HG03460 (cell line): Measurements from ENCODE around the gene NTM.
"Not testable (repeated sequence)": the region's sequence is repeated elsewhere in the genome, so short reads cannot be mapped to it uniquely, and the experiment has no call there.

ENCODE experiments used
- ATAC-seq: cut with Tn5 transposase; IDR thresholded peaks from one replicate; pipeline ENCODE4 v1.9.1; 2021; ENCODE audit not compliant: unreplicated experiment

The NTM gene

DNA sequence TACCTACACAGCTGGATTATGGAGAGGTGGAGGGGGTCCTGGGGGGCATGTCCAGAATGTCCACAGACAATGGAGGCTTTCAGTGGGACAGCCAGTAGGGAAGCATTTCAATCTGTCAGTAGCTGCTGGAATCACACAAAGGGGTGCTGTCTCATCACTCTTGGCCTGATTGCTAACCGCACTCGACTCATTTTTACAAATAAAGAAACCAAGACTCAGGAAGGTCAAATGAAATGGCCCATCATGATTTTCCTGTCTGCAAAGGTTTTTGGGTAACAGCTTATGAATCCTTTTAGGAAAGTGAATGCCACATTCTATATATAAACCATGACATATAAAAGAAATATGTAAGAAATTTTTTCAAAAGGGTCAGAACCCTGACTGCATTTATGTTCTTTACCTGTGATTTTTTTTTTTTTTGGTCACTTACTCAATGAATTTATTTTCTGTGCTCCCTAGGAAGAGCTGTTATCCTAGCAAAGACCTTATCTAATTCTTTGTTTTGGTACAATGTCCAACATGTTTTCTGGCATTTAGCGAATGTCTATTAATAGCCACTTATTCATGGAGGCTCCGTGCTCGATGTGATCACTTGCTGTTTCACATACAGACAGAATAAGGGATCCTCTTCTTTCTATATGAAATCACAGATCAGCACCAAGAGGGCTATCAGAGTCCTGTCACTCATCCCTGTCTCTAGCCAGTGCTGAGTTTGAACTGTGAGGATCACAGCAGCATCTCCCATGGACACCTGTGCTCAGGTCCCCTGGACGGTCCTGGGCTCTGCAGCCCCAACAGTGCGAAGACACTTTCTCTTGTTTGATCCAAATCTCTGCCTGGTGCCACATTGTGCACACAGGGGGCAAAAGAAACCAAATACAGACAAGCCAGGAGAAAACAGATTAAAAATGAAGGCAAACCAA lies 979.7 kb downstream of the NTM start:
- ATAC-seq = no peak

DNA sequence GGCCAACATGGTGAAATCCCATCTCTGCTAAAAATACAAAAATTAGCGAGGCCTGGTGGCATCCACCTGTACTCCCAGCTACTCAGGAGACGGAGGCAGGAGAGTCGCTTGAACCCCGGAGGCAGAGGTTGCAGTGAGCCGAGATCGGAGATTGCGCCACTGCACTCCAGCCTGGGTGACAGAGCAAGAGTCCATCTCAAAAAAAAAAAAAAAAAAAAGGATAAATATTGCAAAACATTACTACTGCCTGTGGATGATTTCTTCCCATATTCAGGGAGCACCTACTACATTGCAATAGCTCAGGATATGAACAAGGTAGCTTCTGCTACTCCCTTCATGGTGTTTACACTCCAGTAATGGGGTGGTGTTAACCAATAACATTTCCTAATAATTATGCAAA lies 980.6 kb downstream of the NTM start:
- no peak for ATAC-seq

DNA sequence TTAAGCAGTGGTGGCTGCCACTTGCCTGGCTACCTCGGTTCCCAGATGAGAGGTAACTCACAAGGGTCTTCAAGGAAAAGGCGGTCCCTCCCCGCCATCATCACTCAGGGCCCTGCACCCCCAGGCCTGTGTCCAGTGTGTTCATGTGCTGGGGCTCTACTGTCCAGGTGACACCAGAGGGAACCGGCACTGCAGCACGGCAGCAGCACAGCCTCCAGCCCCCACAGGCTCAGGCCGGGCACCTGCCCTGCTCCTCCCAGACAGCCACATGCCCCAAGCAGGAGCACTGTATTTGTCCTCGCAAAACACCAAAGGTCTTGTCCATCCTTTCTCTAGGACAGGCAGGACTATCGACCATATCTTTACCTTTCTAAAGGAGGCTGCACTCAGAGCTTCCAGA lies 982.1 kb downstream of the NTM start:
- ATAC-seq = no peak

DNA sequence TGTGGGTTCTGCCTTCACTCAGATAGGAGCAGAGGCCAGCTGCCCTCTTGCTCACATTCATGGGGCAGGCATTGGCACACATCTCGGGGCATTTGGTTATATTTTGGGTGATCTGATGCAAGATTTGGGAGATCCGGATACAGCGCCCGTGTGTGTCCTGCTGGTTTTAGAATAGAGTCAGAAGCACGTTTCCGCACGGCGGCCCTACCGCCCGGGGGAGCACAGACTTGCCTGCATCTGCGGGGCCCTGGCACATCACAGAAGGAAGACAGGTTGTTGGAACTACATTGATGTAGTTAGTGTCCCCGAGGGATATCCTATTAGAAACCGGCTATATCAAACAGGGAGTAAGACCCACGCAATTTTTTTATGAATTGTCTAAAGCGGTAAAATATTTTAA lies 982.8 kb downstream of the NTM start:
- no peak for ATAC-seq

DNA sequence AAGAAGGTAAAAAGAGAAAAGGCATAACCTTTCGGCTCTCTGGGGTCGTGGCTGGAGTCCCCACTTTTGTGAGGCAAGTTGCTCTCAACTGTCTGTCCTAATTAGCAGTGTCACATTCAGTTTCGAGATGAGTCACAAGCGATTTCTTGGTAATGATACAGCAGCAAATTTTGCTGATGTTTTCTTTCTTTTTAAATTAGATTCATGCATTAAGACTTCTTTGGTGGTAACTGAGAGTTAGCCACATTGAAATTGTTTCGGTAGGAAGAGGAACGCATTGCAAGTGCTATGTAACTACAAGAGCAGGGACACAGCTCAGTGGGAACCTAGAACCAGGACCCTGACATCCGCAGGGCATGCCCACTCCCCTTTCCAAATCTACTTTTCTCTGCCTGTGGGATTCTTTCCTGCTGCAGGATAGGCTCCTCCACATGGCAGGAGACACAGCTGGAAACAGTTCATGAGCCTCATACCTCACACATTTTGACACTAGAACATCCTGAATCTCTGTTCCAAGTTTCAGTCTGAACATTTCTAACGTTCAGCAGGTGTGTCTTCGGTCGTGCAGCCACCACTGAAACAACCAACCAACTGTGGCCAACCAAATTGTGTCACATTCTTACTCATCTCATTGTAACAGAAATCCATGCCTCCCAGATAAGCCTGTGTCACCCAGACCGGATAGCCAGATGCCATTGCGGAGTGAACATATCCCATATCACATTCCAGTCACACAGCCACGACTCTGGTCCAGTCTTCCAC lies 987.6 kb downstream of the NTM start:
- peak; percentile 77 for ATAC-seq

DNA sequence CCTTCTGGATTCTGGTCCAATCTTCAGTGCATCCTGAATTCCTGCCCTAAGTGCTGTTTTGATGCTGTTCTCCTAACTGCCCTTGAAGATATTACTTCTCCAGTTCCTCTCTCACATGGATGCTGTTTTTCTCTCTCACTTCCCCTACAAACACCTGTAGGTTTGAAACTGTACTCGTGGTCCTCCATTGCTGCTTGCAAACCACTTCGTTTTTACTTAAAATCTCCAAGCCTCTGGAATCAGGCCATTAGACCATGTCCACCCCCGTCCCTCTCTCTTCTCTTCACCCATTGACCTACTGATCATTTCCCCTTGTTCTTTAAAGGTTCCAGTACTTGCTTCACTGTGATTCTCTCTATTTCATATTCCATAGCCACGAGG lies 988.1 kb downstream of the NTM start:
- peak; percentile 44 for ATAC-seq

DNA sequence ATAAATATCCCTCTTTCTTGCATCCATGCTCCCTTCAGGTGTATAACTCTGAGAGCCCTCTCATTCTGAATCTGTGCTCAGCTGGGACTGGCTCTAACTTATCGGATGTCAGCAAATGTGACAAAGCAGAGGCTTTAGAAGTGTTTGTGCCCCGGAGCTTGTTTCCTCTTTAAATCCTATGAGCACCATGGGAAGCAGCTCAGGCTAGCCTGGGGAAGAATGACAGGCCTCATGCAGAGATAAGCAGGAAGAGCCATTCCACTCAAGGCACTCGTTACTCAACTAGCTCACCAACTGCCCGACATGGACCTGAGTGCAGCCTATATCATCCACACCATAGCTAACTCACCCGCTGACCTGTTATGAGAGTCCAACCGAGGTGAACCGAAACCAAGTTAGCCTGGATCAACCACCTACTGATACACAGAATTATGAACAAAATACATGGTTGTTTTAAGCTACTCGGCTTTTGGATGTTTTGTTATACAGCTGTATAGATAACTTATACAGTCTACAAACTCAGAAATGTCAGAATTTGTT lies 990.7 kb downstream of the NTM start:
- ATAC-seq = no peak

DNA sequence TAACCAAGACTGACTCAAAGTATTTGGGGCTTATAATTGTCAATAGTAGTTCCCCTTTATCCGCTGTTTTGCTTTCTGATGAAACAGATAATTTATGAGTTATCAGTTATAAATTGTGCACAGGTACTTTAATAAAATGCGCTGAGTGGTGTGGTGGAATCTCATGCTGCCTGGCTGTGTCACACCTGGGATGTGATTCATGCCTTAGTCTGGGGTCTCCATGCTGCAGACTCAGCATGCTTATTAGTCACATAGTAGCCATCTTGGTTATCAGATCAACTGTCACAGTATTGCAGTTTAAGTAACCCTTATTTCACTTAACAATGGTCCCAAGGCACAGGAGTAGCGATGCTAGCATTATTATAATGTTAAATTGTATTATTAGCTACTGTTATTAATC lies 995.2 kb downstream of the NTM start:
- ATAC-seq = no peak

DNA sequence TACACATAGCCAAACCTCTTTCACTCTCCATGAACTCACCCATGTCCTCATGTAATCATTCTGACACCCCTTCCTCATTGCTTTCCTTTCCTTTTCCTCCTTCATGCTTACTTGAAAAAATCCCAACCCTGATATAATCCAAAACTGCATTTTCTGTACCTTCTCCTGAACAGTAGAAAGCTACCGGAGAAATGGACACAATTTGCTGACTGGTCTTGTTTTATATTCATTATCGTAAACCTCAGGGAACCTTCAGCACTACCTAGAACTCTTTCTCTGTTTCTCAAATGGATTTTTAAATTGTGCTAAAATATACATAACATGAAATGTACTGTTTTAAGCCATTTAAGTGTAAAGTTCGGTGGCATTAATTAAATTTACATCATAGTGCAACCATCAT lies 996.9 kb downstream of the NTM start:
- no peak for ATAC-seq

DNA sequence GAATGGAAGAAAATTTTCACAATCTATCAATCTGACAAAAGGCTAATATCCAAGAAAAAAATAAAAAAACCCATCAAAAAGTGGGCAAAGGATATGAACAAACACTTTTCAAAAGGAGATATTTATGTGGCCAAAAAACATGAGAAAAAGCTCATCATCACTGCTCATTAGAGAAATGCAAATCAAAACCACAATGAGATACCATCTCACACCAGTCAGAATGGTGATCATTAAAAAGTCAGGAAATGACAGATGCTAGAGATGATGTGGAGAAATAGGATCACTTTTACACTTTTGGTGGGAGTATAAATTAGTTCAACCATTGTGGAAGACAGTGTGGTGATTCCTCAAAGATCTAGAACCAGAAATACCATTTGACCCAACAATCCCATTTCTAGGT lies 999.7 kb downstream of the NTM start:
- ATAC-seq = not testable (repeated sequence)

DNA sequence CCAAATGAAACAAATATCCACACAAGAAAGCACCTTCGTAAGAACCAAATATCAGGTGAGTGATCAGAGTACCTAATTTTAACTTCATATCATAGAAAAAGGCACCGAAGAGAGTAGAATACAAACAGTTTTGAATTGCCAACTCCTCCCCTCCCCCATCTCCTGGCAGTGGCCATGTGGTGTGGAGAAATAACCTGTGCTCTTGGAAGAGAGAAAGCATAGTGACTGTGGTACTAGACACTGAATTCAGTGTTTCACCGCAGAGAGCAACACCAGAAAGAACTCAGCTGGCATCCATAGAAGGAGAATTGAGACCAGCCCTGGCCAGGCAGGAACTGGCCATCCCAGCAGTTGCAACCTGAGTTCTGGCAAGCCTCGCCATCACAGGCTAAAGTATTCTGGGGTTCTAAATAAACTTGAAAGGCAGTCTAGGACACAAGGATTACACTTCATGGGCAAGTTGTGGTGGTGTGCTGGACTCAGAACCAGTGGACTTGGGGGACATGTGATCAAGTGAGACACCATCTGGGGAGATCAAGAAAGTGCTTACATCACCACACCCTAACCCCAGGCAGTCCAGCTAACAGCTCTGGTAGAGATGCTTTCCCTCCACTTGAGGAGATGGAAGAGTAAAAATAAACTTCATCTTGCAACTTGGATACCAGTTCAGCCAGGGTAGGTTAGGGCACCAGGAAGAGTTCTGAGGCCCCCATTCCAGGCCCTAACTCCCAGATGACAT lies 1003.2 kb downstream of the NTM start:
- no peak for ATAC-seq

DNA sequence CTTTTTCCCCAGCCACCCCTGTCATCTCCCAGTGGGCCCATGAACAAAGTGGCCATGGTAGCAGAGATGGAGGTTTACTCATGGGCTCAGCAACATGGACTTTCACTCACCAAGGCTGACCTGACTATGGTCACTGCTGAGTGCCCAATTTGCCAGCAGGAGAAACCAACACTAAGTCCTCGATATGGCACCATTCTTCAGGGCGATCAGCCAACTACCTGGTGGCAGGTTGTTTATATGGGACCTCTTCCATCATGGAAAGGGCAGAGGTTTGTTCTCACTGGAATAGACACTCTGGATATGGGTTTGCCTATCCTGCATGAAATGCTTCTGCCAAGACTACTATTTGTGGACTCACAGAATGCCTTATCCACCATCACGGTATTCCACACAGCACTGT lies 1009.1 kb downstream of the NTM start:
- ATAC-seq = no peak
